OCI-LY7 (cell line): ENCODE data around the gene ARL3. TPM values are rescaled to one million over a fixed set of nuclear protein-coding genes. Genes with fewer than 3 reads are reported as not detected.
"Not testable (repeated sequence)": the region's sequence is repeated elsewhere in the genome, so short reads cannot be mapped to it uniquely, and the experiment has no call there.

Experiments
- BruUV-seq: library from RNA; stranded (reverse); fragments of 400-500 nt; replicated peaks from 2 replicates; lab custom pipeline; 2021; lab: Mats Ljungman, UMichigan
- CTCF ChIA-PET: fragments of 300-600 bp; sonication (Branson Sonifier 250); formaldehyde crosslinking; loops from one replicate; lab custom pipeline; 2022; ENCODE audit warnings: antibody characterized with exemption; ENCODE audit not compliant: unreplicated experiment; lab: Charles Lee
- POLR2A ChIA-PET: fragments of 300-600 bp; sonication (Branson Sonifier 250); formaldehyde crosslinking; loops from one replicate; lab custom pipeline; 2022; ENCODE audit warnings: antibody characterized with exemption; lab: Charles Lee
- DNase-seq: peaks from one replicate; pipeline ENCODE4 v3.0.0-alpha.2; 2015; ENCODE audit warnings: low spot score
- H2AFZ ChIP-seq: fragments of 200-600 bp; sonication (generic), shearing (Covaris generic); 2 replicates; pipeline ENCODE4 v1.6.1; 2014; ENCODE audit warnings: mild to moderate bottlenecking, antibody characterized with exemption, low read length, moderate library complexity
- H3K27ac ChIP-seq: fragments of 200-600 bp; sonication (generic); 2 replicates; pipeline ENCODE4 v1.5.1; 2014; ENCODE audit warnings: mixed run types, low read depth, mild to moderate bottlenecking, moderate library complexity, low read length, inconsistent platforms; ENCODE audit not compliant: poor library complexity, severe bottlenecking
- H3K36me3 ChIP-seq: fragments of 200-600 bp; sonication (generic); 2 replicates; pipeline ENCODE4 v1.6.1; 2014; ENCODE audit warnings: mild to moderate bottlenecking, antibody characterized with exemption, low read length, moderate library complexity, mixed read lengths; ENCODE audit not compliant: insufficient read depth
- H3K4me1 ChIP-seq: fragments of 200-600 bp; sonication (generic); 2 replicates; pipeline ENCODE4 v1.5.1; 2014; ENCODE audit warnings: mild to moderate bottlenecking, low read length; ENCODE audit not compliant: insufficient read depth, poor library complexity, severe bottlenecking
- H3K4me2 ChIP-seq: fragments of 200-600 bp; sonication (generic); 2 replicates; pipeline ENCODE4 v1.6.1; 2014; ENCODE audit warnings: mild to moderate bottlenecking, low read length
- H3K4me3 ChIP-seq: fragments of 200-600 bp; sonication (generic); 2 replicates; pipeline ENCODE4 v1.5.1; 2014; ENCODE audit warnings: mild to moderate bottlenecking, low read depth, low read length; ENCODE audit not compliant: poor library complexity, severe bottlenecking
- H3K79me2 ChIP-seq: fragments of 200-600 bp; sonication (generic); 2 replicates; pipeline ENCODE4 v1.6.1; 2016; ENCODE audit warnings: low read depth, mild to moderate bottlenecking, low read length, moderate library complexity, mixed read lengths; ENCODE audit not compliant: insufficient read depth
- H3K9me2 ChIP-seq: fragments of 200-600 bp; sonication (generic); 2 replicates; pipeline ENCODE4 v1.6.1; 2016; ENCODE audit warnings: mild to moderate bottlenecking, low read length, mixed read lengths; ENCODE audit not compliant: insufficient read depth
- H3K9me3 ChIP-seq: fragments of 200-600 bp; sonication (generic); 2 replicates; pipeline ENCODE4 v1.6.1; 2014; ENCODE audit warnings: mild to moderate bottlenecking, mixed run types, low read length, mixed read lengths
- H4K20me1 ChIP-seq: fragments of 200-600 bp; sonication (generic); 2 replicates; pipeline ENCODE4 v1.6.1; 2014; ENCODE audit warnings: mild to moderate bottlenecking, antibody characterized with exemption, low read length, moderate library complexity, mixed read lengths; ENCODE audit not compliant: insufficient read depth
- EZH2phosphoT487 ChIP-seq: fragments of 200-600 bp; sonication (generic); IDR thresholded peaks from 2 replicates; pipeline ENCODE4 v1.6.1; 2018; ENCODE audit warnings: low read depth, borderline replicate concordance, mild to moderate bottlenecking, mixed run types, antibody characterized with exemption, low read length, moderate library complexity, mixed read lengths
- intact Hi-C: fragments of 100-400 bp; cut with micrococcal nuclease; formaldehyde crosslinking; loops from one replicate; pipeline ENCODE4 v1.10.0; 2022; ENCODE audit not compliant: unreplicated experiment
- total RNA-seq, 2 experiments: library from RNA; depleted of rRNA in 1 of 2; stranded (reverse); fragments of >200 nt in 1 of 2; shearing (Covaris generic) in 1 of 2; gene quantifications; 2 replicates each; pipeline ENCODE4 v1.2.3, GENCODE V29; 2014 to 2022
- TF ChIP-seq, protein P1 (sequence below): fragments of 200-600 bp; sonication (generic); conservative IDR thresholded peaks from 2 replicates; pipeline ENCODE4 v1.5.1; 2014; ENCODE audit warnings: mild to moderate bottlenecking, antibody characterized with exemption, low read length, moderate library complexity, mixed read lengths

The ARL3 gene
- total RNA-seq, 2 experiments from 2014 or later: 7.3 to 11.7 TPM

GRCh38 chr10:102718220-102718619 is 4.0 kb upstream of the ARL3 start:
- peak overlapping the region; percentile 45 for H3K4me2 ChIP-seq
- H2AFZ ChIP-seq: no peak overlapping the region
- peaks cover 9% of the 10 kb centered on the region for H4K20me1 ChIP-seq
- TF ChIP-seq, protein P1, sequence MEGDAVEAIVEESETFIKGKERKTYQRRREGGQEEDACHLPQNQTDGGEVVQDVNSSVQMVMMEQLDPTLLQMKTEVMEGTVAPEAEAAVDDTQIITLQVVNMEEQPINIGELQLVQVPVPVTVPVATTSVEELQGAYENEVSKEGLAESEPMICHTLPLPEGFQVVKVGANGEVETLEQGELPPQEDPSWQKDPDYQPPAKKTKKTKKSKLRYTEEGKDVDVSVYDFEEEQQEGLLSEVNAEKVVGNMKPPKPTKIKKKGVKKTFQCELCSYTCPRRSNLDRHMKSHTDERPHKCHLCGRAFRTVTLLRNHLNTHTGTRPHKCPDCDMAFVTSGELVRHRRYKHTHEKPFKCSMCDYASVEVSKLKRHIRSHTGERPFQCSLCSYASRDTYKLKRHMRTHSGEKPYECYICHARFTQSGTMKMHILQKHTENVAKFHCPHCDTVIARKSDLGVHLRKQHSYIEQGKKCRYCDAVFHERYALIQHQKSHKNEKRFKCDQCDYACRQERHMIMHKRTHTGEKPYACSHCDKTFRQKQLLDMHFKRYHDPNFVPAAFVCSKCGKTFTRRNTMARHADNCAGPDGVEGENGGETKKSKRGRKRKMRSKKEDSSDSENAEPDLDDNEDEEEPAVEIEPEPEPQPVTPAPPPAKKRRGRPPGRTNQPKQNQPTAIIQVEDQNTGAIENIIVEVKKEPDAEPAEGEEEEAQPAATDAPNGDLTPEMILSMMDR: no peak
- TF ChIP-seq EZH2phosphoT487: no peak
- H3K79me2 ChIP-seq: peaks cover 53% of the 10 kb centered on the region
- peaks cover 45% of the 10 kb centered on the region for H3K36me3 ChIP-seq
- intact Hi-C loops: loop anchor here (10.0 kb wide), 1 partner anchor 603 kb away; no protein-coding TSS in a partner anchor
- H3K9me3 ChIP-seq: no peaks in the 10 kb centered on the region
- no peak overlapping the region for H3K27ac ChIP-seq
- ChIA-PET POLR2A (interaction anchor here (0.7 kb wide), 1 partner anchor 40 kb away, joined by 5 read pairs; no protein-coding TSS in a partner anchor), CTCF (no interaction called here)
- no TSS peak for BruUV-seq
- DNase-seq: no peak
- no peaks in the 10 kb centered on the region for H3K9me2 ChIP-seq
- H3K4me3 ChIP-seq: peak overlapping the region; percentile 14
- peaks cover 35% of the 10 kb centered on the region for H3K4me1 ChIP-seq

GRCh38 chr10:102716900-102717565 is 2.8 kb upstream of the ARL3 start:
- H3K27ac ChIP-seq, H3K9me2 ChIP-seq, BruUV-seq, H3K9me3 ChIP-seq, DNase-seq, H2AFZ ChIP-seq, H4K20me1 ChIP-seq, CTCF ChIA-PET: not testable (repeated sequence)
- Histone ChIP-seq H3K79me2 (peaks cover 61% of the 10 kb centered on the region), H3K36me3 (peaks cover 34% of the 10 kb centered on the region), H3K4me2 (peak overlapping the region; percentile 45), H3K4me3 (peak overlapping the region; percentile 14), H3K4me1 (peaks cover 42% of the 10 kb centered on the region)
- intact Hi-C loops: loop anchor here (10.0 kb wide), 1 partner anchor 602 kb away; no protein-coding TSS in a partner anchor
- POLR2A ChIA-PET: interaction anchor here (0.7 kb wide), 1 partner anchor 51 kb away, joined by 6 read pairs; no protein-coding TSS in a partner anchor

- no peaks in the 10 kb centered on the region for H3K9me2 ChIP-seq
- POLR2A ChIA-PET: interaction anchor here (0.6 to 2.3 kb wide), 6 partner anchors 23 to 252 kb away, joined by 3 to 14 read pairs (median 6); partner anchors contain the start of gene WBP1L
- no peak for TF ChIP-seq EZH2phosphoT487
- TF ChIP-seq, protein P1: no peak
- BruUV-seq: no TSS peak
- H3K36me3 ChIP-seq: peaks cover 28% of the 10 kb centered on the region; the same call in 1 of the 2 replicates
- H3K9me3 ChIP-seq: no peaks in the 10 kb centered on the region
- H3K79me2 ChIP-seq: peaks cover 62% of the 10 kb centered on the region
- H3K4me2 ChIP-seq: peak overlapping the region; percentile 76
- H3K27ac ChIP-seq: no peak overlapping the region
- no peak for DNase-seq
- CTCF ChIA-PET: no interaction called here
- intact Hi-C loops: loop anchor here (2.0 to 10.0 kb wide), 3 partner anchors 27 to 601 kb away; partner anchors contain the start of gene WBP1L
- peaks cover 51% of the 10 kb centered on the region for H3K4me1 ChIP-seq
- peak overlapping the region; percentile 77 for H3K4me3 ChIP-seq
- H4K20me1 ChIP-seq: peaks cover 4% of the 10 kb centered on the region; the same call in 1 of the 2 replicates
- H2AFZ ChIP-seq: no peak overlapping the region
These were observed 1.7 kb upstream of the ARL3 start for GRCh38 chr10:102715880-102716279.
